BE2C (cell line): Measurements from ENCODE around the gene IQGAP3.

Experiments used
- DNase-seq: peaks from one replicate; pipeline ENCODE4 v3.0.0-alpha.2; 2020
- H3K27me3 ChIP-seq: fragments of 250-450 bp; sonication (Bioruptor Pico); 2 replicates; pipeline ENCODE4 v1.5.1; 2020; ENCODE audit warnings: mild to moderate bottlenecking
- H3K36me3 ChIP-seq: fragments of 250-450 bp; sonication (Bioruptor Pico); 2 replicates; pipeline ENCODE4 v1.5.1; 2020; ENCODE audit warnings: mild to moderate bottlenecking
- H3K4me1 ChIP-seq: fragments of 250-450 bp; sonication (Bioruptor Pico); 2 replicates; pipeline ENCODE4 v1.5.1; 2020
- H3K4me3 ChIP-seq: 2 replicates; pipeline ENCODE4 v1.5.1; 2011; ENCODE audit warnings: low read depth, low read length
- H3K9me3 ChIP-seq: fragments of 250-450 bp; sonication (Bioruptor Pico); 2 replicates; pipeline ENCODE4 v1.5.1; 2020
- TF ChIP-seq, protein P1 (sequence below): IDR thresholded peaks from 2 replicates; pipeline ENCODE4 v1.5.1; 2012; ENCODE audit warnings: mild to moderate bottlenecking, low read depth, low read length

The IQGAP3 gene

DNA sequence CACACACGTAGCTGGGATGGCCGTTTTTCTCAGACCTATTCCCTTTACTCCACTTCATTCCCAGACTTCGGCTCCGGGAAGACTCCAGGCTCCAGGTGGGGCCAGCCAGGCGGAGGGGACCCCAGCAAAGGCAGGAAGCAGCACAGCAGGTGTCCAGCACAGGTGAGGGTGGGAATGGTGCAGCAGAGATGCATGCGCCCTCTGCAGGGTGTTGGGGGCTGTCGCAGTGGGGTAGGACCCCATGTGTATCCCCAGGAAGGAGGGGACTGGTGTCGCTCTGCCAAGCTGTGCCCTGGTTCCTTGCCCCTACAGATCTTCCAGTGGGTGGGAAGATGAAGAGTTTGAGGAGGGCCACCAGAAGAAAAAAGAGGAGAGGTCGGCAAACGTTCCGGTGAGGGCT lies 12.4 kb upstream of the IQGAP3 start:
- no peak overlapping the region for H3K4me3 ChIP-seq
- no peaks in the 10 kb centered on the region for H3K9me3 ChIP-seq
- DNase-seq: peak; percentile 38
- H3K27me3 ChIP-seq: no peaks in the 10 kb centered on the region
- H3K4me1 ChIP-seq: peaks cover 19% of the 10 kb centered on the region
- no peaks in the 10 kb centered on the region for H3K36me3 ChIP-seq
- TF ChIP-seq, protein P1, sequence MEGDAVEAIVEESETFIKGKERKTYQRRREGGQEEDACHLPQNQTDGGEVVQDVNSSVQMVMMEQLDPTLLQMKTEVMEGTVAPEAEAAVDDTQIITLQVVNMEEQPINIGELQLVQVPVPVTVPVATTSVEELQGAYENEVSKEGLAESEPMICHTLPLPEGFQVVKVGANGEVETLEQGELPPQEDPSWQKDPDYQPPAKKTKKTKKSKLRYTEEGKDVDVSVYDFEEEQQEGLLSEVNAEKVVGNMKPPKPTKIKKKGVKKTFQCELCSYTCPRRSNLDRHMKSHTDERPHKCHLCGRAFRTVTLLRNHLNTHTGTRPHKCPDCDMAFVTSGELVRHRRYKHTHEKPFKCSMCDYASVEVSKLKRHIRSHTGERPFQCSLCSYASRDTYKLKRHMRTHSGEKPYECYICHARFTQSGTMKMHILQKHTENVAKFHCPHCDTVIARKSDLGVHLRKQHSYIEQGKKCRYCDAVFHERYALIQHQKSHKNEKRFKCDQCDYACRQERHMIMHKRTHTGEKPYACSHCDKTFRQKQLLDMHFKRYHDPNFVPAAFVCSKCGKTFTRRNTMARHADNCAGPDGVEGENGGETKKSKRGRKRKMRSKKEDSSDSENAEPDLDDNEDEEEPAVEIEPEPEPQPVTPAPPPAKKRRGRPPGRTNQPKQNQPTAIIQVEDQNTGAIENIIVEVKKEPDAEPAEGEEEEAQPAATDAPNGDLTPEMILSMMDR: peak; percentile 62

DNA sequence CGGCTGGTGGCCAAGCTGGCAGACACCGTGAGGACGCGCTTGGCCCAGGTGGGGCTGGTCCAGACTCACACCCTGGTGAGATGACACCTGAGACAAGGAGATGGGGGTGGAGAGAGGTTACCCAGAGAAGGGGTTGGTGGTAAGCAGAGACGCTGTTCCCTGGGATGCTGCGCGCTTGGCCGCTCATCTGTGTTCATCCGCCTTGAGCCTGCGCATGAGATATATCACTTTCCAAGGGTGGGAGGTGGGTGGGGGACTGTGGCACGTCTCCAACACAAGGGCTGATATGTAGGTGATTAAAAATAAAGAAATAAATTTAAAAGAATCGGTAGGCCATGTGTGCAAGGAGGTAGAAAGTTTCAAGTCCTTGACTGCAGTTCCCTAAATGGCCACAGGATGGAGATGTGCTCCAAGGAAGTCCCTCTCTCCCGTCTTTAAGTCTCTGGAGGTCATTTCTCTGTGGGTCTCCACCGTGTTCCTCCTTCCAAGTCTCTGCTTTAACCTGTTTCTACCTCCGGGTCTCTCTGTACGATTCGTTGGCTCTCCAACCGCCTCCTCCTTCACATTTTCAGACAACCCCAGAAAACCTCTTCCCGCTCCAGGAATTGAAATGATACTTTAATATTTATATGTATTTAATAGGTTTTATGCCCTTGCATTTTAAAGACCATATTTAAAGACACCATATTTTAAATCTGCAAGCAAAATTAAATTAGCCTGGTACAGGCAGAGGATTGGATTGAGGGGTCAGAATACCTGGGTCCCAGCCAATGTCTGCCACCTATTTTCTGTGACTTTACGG lies 11.7 kb upstream of the IQGAP3 start:
- peak; percentile 74 for DNase-seq
- no peaks in the 10 kb centered on the region for H3K36me3 ChIP-seq
- no peaks in the 10 kb centered on the region for H3K9me3 ChIP-seq
- H3K27me3 ChIP-seq: no peaks in the 10 kb centered on the region
- H3K4me1 ChIP-seq: peaks cover 19% of the 10 kb centered on the region
- TF ChIP-seq, protein P1: peak; percentile 98
- no peak overlapping the region for H3K4me3 ChIP-seq

DNA sequence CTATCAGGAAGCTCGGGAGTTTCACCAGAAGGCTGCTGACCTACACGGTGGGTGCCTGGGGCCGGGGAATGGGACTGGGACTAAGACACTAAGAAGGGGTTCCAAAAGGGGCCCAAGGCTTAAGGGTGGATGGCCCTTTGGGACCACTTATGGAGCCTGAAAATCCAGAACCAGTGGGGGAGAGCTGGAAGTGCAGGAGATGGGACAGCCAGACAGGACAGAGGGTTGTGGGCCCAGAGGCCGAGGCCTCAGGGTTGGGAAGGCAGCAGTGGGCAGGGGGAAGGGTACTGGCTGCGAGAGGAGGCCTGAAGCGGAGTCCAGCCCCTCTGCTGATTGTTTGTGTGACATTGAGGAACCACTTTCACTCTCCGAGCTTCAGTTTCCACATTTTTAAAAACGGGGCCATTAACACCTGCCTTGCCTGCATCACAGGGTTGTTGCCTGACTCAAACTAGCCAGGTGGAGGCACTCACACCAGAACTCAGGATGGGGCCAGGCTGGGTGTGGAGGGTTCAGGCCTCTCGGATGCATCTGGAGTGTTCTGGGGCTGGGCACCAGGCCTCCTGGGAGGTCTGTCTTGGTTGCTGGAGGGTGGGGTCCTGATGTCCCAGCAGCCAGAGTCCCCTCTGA lies 10.1 kb upstream of the IQGAP3 start:
- H3K36me3 ChIP-seq: no peaks in the 10 kb centered on the region
- H3K27me3 ChIP-seq: no peaks in the 10 kb centered on the region
- H3K4me3 ChIP-seq: no peak overlapping the region
- no peak for DNase-seq
- TF ChIP-seq, protein P1: no peak
- H3K9me3 ChIP-seq: no peaks in the 10 kb centered on the region
- peaks cover 19% of the 10 kb centered on the region for H3K4me1 ChIP-seq

DNA sequence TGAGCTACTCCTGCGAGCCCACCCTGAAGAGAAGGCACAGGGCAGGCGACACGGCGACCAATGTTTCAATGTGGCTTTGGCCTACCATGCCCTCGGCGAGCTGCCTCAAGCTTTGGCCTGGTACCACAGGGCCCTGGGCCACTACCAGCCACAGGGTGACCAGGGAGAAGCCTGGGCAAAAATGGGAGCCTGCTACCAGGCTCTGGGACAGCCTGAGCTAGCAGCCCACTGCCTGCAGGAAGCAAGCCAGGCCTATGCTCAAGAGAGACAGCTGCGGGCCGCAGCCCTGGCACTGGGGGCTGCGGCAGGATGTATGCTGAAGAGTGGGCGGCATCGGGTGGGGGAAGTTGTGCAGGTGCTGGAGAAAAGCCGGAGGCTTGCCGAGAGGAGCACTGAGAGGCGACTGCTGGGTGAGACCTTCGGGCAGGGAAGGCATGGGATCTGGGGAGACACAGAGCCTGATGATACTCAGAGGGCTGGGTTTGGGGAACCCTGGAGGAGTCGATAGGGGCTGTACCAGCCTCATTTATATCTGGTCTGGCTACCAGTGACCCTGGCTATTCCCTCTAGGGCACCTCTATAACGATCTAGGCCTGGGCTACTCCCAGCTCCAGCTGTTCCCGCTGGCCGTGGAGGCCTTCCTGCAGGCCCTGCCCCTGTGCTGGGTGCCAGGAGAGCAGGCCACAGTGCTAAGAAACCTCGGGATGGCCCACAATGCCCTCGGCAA lies 9.5 kb upstream of the IQGAP3 start:
- Histone ChIP-seq H3K36me3 (no peaks in the 10 kb centered on the region), H3K4me3 (no peak overlapping the region), H3K27me3 (no peaks in the 10 kb centered on the region), H3K4me1 (peaks cover 19% of the 10 kb centered on the region), H3K9me3 (no peaks in the 10 kb centered on the region)
- no peak for DNase-seq
- TF ChIP-seq, protein P1: no peak

DNA sequence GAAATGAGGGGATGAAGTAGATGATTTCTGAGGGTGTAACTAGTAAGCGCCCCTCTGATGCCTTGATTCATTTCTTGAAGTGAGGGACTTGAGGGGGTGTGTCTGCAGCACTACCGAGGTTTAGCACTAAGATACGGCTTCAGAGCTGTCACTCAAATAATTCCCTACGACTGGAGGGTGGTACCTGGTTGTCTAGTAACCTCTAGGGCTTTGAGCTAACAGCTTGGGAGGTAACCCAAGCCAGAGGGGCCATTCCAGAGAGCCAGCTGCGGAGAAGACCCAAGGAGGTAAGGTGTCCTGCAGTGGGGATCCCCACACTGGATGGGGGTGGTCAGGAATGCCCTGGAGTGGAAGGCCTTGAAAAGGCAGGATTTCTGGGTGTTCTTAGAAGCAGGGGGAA lies 7.1 kb upstream of the IQGAP3 start, which contains the start of gene TTC24:
TTC24 (plus strand) TSS at position 252 of the 400 bp plus-strand sequence. CDS start 1,642 bp downstream, outside the sequence.
- H3K36me3 ChIP-seq: no peaks in the 10 kb centered on the region
- no peaks in the 10 kb centered on the region for H3K9me3 ChIP-seq
- no peak within 1 kb of the TSS for H3K4me3 ChIP-seq
- DNase-seq: no peak
- no peaks in the 10 kb centered on the region for H3K27me3 ChIP-seq
- TF ChIP-seq, protein P1: no peak
- peaks cover 16% of the 10 kb centered on the region for H3K4me1 ChIP-seq

DNA sequence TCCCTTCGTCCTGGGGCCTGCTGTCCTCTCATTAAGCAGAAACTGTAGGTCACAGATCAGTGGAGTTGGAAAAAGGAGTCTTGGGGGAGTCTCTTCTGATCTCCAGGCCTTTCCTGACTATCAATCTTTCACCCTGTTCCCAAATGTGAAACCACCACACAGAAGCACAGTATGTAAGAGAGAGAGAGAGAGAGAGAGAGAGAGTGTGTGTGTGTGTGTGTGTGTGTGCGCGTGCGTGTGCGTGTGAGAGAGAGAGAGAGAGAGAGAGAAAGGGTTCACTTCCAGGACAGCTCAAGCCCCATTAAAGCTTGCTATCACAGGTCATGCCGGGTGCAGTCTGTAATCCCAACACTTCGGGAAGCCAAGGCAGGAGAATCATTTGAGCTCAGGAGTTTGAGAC lies 5.7 kb upstream of the IQGAP3 start:
- DNase-seq: no peak

More for the DNA sequence above, 5.7 kb upstream of the IQGAP3 start:
- H3K27me3 ChIP-seq: no peaks in the 10 kb centered on the region
- H3K4me1 ChIP-seq: peaks cover 4% of the 10 kb centered on the region
- H3K4me3 ChIP-seq: no peak overlapping the region
- H3K9me3 ChIP-seq: no peaks in the 10 kb centered on the region
- TF ChIP-seq, protein P1: no peak
- no peaks in the 10 kb centered on the region for H3K36me3 ChIP-seq
